Stimulated activated CD8-positive, alpha-beta memory T cell treated with anti-CD3 and anti-CD28 coated beads, Interleukin-7, amount 100 ng/mL, for 1 hour (primary cell): ENCODE data around the gene SPC25.
"Not testable (repeated sequence)": the region's sequence is repeated elsewhere in the genome, so short reads cannot be mapped to it uniquely, and the experiment has no call there.

Experiments
- DNase-seq, 2 donors: peaks; one replicate each; pipeline ENCODE4 v3.0.0-alpha.2; 2020; ENCODE audit warnings: low read depth in 2 of 2

The SPC25 gene

GRCh38 chr2:168890006-168890782 lies at the start of gene SPC25:
TSS of gene SPC25 (minus strand) at chr2:168890430. CDS start at chr2:168889519, 911 bp downstream.
- DNase-seq: peak; percentile 60 to 69

- no peak for DNase-seq
Measured at GRCh38 chr2:168939918-168940317, 49.7 kb upstream of the SPC25 start.

GRCh38 chr2:168939061-168939460 lies 48.8 kb upstream of the SPC25 start:
- DNase-seq: no peak

GRCh38 chr2:168935810-168936581 lies 45.8 kb upstream of the SPC25 start:
- no peak for DNase-seq

GRCh38 chr2:168934826-168935225 lies 44.6 kb upstream of the SPC25 start:
- no peak for DNase-seq

GRCh38 chr2:168932174-168932573 lies 41.9 kb upstream of the SPC25 start:
- not testable (repeated sequence) for DNase-seq

- no peak for DNase-seq
Measured at GRCh38 chr2:168930242-168930641, 40.0 kb upstream of the SPC25 start.

- DNase-seq: no peak
Measured at GRCh38 chr2:168929031-168929430, 38.8 kb upstream of the SPC25 start.

GRCh38 chr2:168928113-168928831 lies 38.0 kb upstream of the SPC25 start:
- no peak for DNase-seq

- no peak for DNase-seq
Measured at GRCh38 chr2:168926621-168927386, 36.6 kb upstream of the SPC25 start.

- DNase-seq: no peak
Measured at GRCh38 chr2:168920504-168921157, 30.4 kb upstream of the SPC25 start.

GRCh38 chr2:168916331-168916675 lies 26.1 kb upstream of the SPC25 start:
- no peak for DNase-seq

- DNase-seq: no peak
Measured at GRCh38 chr2:168915441-168916330, 25.5 kb upstream of the SPC25 start.

GRCh38 chr2:168913495-168913894 lies 23.3 kb upstream of the SPC25 start:
- DNase-seq: no peak

- DNase-seq: no peak
Measured at GRCh38 chr2:168912901-168913369, 22.7 kb upstream of the SPC25 start.

- no peak for DNase-seq
Measured at GRCh38 chr2:168912466-168912865, 22.2 kb upstream of the SPC25 start.

- DNase-seq: no peak
Measured at GRCh38 chr2:168910330-168910729, 20.1 kb upstream of the SPC25 start.

- no peak for DNase-seq
Measured at GRCh38 chr2:168907940-168908662, 17.9 kb upstream of the SPC25 start.

GRCh38 chr2:168904358-168904757 lies 14.1 kb upstream of the SPC25 start:
- no peak for DNase-seq
